ENCODE data around the gene FANCI. TPM values are rescaled to one million over a fixed set of nuclear protein-coding genes. Genes with fewer than 3 reads are reported as not detected.

FANCI gene
- polyA plus RNA-seq, 1 experiment, result 11.5 TPM

GRCh38 chr15:89309993-89310392 lies 66.2 kb downstream of the FANCI start:
- POLR2A ChIA-PET, result no interaction called here
- no peak for DNase-seq (ENCODE audit: low read depth)
- CTCF ChIA-PET, result interaction anchor here (1.1 to 1.9 kb wide), 2 partner anchors 9 to 17 kb away, joined by 4 read pairs; no protein-coding TSS in a partner anchor

GRCh38 chr15:89315375-89315929 lies 71.7 kb downstream of the FANCI start:
- Histone ChIP-seq H3K36me3 (ENCODE audit: control insufficient read depth, insufficient read depth, low read length) (peaks cover 32% of the 10 kb centered on the region), H3K4me3 (ENCODE audit: low read depth, low read length) (no peak overlapping the region), H3K27me3 (ENCODE audit: control insufficient read depth, insufficient read depth, low read length) (no peaks in the 10 kb centered on the region)
- ChIA-PET POLR2A (no interaction called here), CTCF (interaction anchor here (1.1 to 1.4 kb wide), 2 partner anchors 10 to 18 kb away, joined by 3 to 4 read pairs; no protein-coding TSS in a partner anchor)
- TF ChIP-seq CTCF (IDR thresholded peaks at IDR 0.05; ENCODE audit: insufficient read depth, low read depth, low read length), result no peak
- no peak for DNase-seq (ENCODE audit: low read depth)

More at GRCh38 chr15:89309993-89310392, 66.2 kb downstream of the FANCI start:
- Histone ChIP-seq H3K27me3 (ENCODE audit: control insufficient read depth, insufficient read depth, low read length) (no peaks in the 10 kb centered on the region), H3K4me3 (ENCODE audit: low read depth, low read length) (no peak overlapping the region), H3K36me3 (ENCODE audit: control insufficient read depth, insufficient read depth, low read length) (peaks cover 1% of the 10 kb centered on the region; the same call in 1 of the 2 replicates)
- TF ChIP-seq CTCF (IDR thresholded peaks at IDR 0.05; ENCODE audit: insufficient read depth, low read depth, low read length), result no peak

GRCh38 chr15:89316504-89316903 lies 72.7 kb downstream of the FANCI start:
- POLR2A ChIA-PET, result no interaction called here
- H3K36me3 ChIP-seq (ENCODE audit: control insufficient read depth, insufficient read depth, low read length), result peaks cover 40% of the 10 kb centered on the region
- no peak for TF ChIP-seq CTCF (IDR thresholded peaks at IDR 0.05; ENCODE audit: insufficient read depth, low read depth, low read length)
- no peak for DNase-seq (ENCODE audit: low read depth)
- H3K4me3 ChIP-seq (ENCODE audit: low read depth, low read length), result no peak overlapping the region
- CTCF ChIA-PET, result interaction anchor here (0.6 kb wide), 1 partner anchor 18 kb away, joined by 3 read pairs; the partner anchor contains the start of gene POLG
- no peaks in the 10 kb centered on the region for H3K27me3 ChIP-seq (ENCODE audit: control insufficient read depth, insufficient read depth, low read length)

GRCh38 chr15:89317186-89317720 lies 73.5 kb downstream of the FANCI start:
- Histone ChIP-seq H3K36me3 (ENCODE audit: control insufficient read depth, insufficient read depth, low read length) (peaks cover 47% of the 10 kb centered on the region), H3K4me3 (ENCODE audit: low read depth, low read length) (no peak overlapping the region), H3K27me3 (ENCODE audit: control insufficient read depth, insufficient read depth, low read length) (no peaks in the 10 kb centered on the region)
- ChIA-PET CTCF (interaction anchor here (1.7 kb wide), 1 partner anchor 19 kb away, joined by 4 read pairs; no protein-coding TSS in a partner anchor), POLR2A (no interaction called here)
- no peak for TF ChIP-seq CTCF (IDR thresholded peaks at IDR 0.05; ENCODE audit: insufficient read depth, low read depth, low read length)
- no peak for DNase-seq (ENCODE audit: low read depth)

- Histone ChIP-seq H3K36me3 (ENCODE audit: control insufficient read depth, insufficient read depth, low read length) (peaks cover 66% of the 10 kb centered on the region), H3K27me3 (ENCODE audit: control insufficient read depth, insufficient read depth, low read length) (no peaks in the 10 kb centered on the region), H3K4me3 (ENCODE audit: low read depth, low read length) (no peak overlapping the region)
- DNase-seq (ENCODE audit: low read depth), result no peak
- TF ChIP-seq CTCF (IDR thresholded peaks at IDR 0.05; ENCODE audit: insufficient read depth, low read depth, low read length), result no peak
- ChIA-PET CTCF (interaction anchor here (1.0 to 1.4 kb wide), 2 partner anchors 10 to 113 kb away, joined by 4 to 6 read pairs; no protein-coding TSS in a partner anchor), POLR2A (no interaction called here)
Observed at GRCh38 chr15:89319678-89320077, 75.9 kb downstream of the FANCI start.

Data from BJ (cell line).